ENCODE measurements around the gene GOLIM4.
"Not testable (repeated sequence)": the region's sequence is repeated elsewhere in the genome, so short reads cannot be mapped to it uniquely, and the experiment has no call there.

Gene GOLIM4

GRCh38 chr3:168077091-168077490 is 18.6 kb downstream of the GOLIM4 start:
- DNase-seq (ENCODE audit: low spot score), result no peak

DNA sequence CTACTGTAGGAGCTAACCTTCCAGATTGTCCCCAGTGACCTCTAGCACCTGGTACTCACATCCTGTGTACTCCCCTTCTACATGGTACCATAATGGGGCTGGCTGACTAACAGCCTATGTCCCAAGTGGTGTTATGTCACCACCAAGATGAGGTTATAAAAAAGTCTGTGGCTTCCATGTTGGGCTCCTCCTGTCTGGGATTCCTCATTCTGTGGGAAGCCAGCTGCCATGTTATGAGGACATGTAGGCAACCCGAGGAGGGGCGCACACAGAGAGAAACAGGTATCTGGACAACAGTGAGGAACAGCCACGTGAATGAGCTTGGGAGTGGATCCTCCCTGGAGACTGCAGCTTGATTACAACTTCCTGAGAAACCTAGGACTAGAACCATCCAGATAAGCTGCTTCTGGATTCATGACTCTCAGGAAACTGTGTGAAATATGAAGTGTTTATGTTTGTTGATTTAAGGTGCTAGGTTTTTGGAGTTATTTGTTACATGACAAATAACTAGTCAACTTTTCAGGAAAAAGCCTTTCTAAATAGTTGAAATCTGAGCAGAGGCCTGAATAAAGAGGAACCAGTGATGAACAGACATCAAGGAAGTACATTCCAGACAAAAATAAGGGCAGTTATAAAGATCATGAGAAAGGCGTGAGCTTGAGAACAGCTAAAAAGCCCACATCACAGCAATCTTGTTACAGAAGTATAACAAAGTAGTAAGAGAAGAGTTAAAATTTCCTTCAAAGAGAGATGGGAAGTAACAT is 21.7 kb downstream of the GOLIM4 start:
- no peak for DNase-seq (ENCODE audit: low spot score)

- no peak for DNase-seq (ENCODE audit: low spot score)
These were observed 23.4 kb downstream of the GOLIM4 start for GRCh38 chr3:168072323-168072650.

DNA sequence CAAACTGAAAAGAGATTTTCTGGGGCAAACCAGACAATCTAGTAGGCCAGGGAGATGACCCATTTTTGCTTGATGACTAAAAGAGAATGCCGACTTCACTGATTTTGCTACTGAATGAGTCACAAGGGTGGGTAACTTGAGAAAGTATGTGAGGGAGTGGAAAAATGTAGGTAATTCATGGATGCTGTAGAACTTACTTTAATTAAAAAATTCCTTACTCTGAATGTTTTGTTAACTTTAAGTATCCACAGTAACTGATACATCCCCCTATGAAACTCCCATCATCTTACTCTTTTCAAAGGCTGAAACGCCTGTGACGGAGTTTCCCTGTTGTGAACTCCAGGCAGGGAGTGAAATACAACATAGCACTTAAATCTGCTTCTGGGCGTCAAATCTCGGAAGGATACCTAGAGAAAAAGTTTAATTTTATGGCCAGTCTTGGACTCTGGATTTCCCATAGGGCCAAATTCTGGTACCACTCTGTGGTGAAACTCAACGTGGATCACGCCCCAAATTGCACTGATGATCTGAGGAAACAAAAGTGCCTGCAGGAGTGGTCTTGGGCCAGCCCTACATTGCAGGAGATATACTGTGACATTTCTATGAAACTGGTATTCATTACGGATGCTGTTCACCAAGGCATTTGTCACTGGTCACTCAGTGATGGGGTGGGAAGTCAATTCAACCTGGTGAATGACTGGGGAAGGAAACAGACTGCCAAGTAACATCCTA is 24.0 kb downstream of the GOLIM4 start:
- peak; percentile 81 for DNase-seq (ENCODE audit: low spot score)

DNA sequence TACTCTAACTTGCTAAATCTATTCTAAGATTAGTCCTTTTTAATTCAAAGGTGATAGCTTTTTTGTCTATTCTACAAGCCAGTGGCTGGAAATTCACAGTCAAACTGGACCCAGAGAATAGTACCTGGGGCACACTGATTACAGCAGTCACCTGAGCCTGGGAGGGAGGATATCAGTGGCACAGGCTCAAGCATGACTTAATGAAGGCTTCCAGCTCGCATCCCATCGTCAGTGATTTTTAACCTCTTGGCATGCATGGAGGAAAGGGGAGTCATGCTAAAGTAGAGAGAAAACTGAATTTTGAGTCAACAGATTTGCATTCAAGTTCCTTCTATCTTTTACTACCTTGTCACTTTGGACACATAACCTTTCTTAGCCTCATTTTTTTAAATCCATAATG is 24.8 kb downstream of the GOLIM4 start:
- no peak for DNase-seq (ENCODE audit: low spot score)

- DNase-seq (ENCODE audit: low spot score), result no peak
These were observed 27.4 kb downstream of the GOLIM4 start for GRCh38 chr3:168068346-168068745.

GRCh38 chr3:168066882-168067281 is 28.8 kb downstream of the GOLIM4 start:
- no peak for DNase-seq (ENCODE audit: low spot score)

DNA sequence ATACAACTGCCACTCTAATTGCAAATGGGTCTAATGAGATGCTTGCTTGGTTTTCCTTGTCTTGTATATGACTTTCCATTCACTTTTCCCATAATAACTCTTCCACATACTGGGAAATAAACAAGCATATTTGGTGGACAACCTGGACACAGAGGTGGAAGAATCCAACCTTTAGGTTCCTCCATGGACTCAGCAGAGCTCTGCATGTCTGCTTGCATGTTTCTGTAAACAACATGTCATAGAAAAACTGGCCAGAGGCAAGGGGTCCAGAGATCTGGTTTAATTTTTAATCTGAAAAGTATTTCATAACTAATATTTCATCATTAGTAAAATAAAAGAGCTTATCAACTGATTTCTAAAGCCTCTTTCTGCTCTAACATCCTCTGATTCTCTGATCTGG is 30.2 kb downstream of the GOLIM4 start:
- DNase-seq (ENCODE audit: low spot score), result no peak

GRCh38 chr3:168063122-168063521 is 32.6 kb downstream of the GOLIM4 start:
- DNase-seq (ENCODE audit: low spot score), result no peak

DNA sequence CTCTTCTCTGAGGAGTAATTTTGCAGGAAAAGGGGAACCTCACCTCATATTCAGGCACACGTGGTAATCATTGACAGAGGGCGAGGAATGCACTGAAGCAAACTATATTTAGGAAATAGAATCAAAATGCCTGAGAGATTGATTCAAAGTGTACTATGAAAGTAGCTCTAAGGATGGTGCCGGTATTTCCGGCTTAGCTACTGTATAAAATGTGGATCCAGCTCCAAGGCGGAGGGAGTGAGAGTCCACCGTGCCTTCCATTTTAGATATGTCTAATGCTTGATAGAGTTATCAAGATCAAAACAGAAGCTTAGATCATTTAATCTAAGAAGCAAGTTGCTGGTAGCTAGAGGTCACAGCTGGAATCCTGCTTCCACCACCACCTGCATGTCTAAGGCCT is 33.0 kb downstream of the GOLIM4 start:
- no peak for DNase-seq (ENCODE audit: low spot score)

DNA sequence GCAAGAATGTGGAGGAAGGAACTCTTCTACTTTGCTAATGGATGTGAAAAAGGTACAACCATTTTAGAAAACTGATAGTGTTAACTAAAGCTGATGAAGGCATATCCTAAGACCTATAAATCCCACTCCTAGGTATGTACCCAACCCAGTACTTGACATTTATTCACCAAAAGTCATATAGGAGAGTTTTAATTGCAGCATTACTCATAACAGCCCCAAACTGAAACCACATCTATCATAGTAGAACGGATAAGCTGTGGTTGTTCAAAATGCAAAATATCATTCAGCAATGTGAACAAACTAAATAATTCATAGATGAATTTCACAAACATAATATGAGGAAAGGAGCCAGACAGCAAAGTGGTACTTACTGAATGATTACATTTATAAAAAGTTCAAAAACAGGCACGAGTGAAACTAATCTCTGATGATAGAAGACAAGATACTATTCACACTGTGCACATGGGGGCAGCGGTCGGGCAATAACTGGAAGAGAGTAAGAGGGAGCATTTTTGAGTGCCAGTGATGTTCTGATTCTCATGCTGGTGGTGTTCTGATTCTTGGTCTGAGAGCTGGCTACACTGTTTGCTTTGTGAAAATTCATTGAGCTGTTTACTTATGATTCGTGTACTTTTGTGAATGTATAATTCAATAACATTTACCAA is 34.3 kb downstream of the GOLIM4 start:
- DNase-seq (ENCODE audit: low spot score), result no peak

GRCh38 chr3:168060317-168060716 is 35.4 kb downstream of the GOLIM4 start:
- DNase-seq (ENCODE audit: low spot score), result no peak

DNA sequence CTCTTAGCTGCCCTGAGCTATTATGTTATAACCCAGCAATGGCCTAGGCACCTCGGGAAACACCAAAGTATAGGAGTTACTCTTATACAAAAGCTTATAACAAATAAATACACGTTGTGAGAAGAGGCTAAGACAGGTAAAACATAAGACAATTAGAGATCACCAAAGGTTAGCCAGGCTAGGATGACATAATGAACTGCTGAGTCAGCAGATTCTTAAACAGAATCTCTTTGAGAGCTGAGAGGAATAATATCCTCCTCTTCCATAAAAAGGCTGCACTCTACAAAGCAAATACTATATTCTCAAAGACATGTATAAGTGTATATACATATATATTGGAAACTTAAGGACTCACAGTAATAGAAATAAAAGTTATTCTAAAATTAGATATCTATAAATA is 37.2 kb downstream of the GOLIM4 start:
- DNase-seq (ENCODE audit: low spot score), result no peak

- not testable (repeated sequence) for DNase-seq (ENCODE audit: low spot score)
These were observed 39.1 kb downstream of the GOLIM4 start for GRCh38 chr3:168056398-168057230.

GRCh38 chr3:168054447-168054846 is 41.3 kb downstream of the GOLIM4 start:
- DNase-seq (ENCODE audit: low spot score), result no peak

GRCh38 chr3:168053115-168053514 is 42.6 kb downstream of the GOLIM4 start:
- no peak for DNase-seq (ENCODE audit: low spot score)

- no peak for DNase-seq (ENCODE audit: low spot score)
These were observed 43.2 kb downstream of the GOLIM4 start for GRCh38 chr3:168052515-168052914.

DNA sequence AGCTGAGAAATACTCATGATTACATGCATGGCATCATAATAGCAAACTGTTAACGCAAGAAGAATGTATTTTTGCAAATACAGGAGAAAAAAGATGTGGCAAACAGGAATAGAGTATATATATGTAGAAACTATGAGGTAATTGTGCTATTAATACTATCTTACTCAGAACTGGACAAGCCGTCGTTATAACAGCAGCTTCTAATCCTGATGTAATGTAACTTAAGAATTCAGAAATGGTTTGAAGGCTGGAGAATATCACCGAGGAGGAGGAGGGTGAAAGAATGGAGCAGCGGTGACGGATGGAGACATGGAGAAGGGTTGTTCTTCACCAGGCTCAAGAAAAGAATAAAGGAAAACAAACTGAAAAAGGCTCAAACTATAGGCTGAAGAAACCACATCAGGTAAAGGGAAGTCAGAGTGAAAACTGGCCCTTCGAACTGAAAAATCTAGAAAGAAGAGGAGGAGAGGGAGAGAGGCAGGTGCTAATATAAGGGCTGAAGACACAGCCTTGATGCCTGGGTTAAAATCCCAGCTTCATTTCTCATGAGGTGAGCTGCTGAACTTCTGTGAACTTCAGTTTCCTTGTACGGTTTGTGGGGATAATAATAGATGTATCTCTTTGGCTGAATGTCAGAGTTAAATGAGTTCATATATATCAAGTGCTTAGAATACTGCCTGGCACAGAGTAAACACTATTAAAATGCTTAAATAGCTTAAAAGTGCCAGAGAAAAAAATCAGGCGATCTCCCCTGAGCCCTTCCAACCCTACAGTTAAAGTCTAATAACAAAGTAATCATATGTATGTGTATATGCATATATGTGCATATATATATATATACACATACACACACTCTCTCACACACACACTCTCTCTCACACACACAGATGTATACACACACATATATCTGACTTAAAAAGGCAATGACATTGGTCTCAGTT is 43.9 kb downstream of the GOLIM4 start:
- peak; percentile 19 for DNase-seq (ENCODE audit: low spot score)

DNA sequence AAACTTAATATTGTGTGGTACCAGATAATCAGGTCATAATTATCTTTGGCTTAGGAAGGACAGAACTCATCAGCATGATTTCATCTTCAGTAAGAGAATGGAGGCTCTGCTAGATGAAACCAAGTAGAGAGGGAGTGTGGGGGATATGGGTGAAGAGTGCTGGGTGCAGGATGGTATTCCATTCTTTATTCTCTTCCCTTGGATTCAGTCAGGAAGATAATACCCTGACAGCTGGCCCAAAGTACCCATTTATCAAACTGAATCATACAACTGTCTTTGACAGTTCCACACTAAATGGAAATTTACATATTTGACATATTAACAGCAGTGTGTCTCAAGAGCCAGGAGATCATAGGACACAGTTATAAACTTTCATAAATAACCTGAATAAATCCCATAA is 44.7 kb downstream of the GOLIM4 start:
- DNase-seq (ENCODE audit: low spot score), result no peak

GRCh38 chr3:168049367-168049974 is 46.3 kb downstream of the GOLIM4 start:
- peak; percentile 24 for DNase-seq (ENCODE audit: low spot score)

All from AG08395 (cell line).